Endothelial cell of umbilical vein (primary cell): ENCODE data around the gene MTARC1. TPM values are rescaled to one million over a fixed set of nuclear protein-coding genes. Genes with fewer than 3 reads are reported as not detected.

ENCODE experiments used
- BruUV-seq: library from RNA; stranded (reverse); fragments of 400-500 nt; replicated peaks from 2 replicates; lab custom pipeline; 2021; lab: Mats Ljungman, UMichigan
- CTCF ChIA-PET: fragments of 300-600, 350-600 bp; sonication (Branson Sonifier 250); formaldehyde crosslinking; loops from one replicate; lab custom pipeline; 2021; ENCODE audit warnings: antibody characterized with exemption, inconsistent platforms; lab: Charles Lee
- POLR2A ChIA-PET: fragments of 300-600, 350-600 bp; sonication (Branson Sonifier 250); formaldehyde crosslinking; loops from one replicate; lab custom pipeline; 2021; ENCODE audit warnings: antibody characterized with exemption, inconsistent platforms; lab: Charles Lee
- DNase-seq: peaks from one replicate; pipeline ENCODE4 v3.0.0-alpha.2; 2011; ENCODE audit warnings: low read depth, low spot score
- FAIRE-seq: peaks from 2 replicates; lab custom pipeline; 2011; peaks lifted over from hg19 to GRCh38; lab: Jason Lieb, UNC
- H2AFZ ChIP-seq: 2 replicates; pipeline ENCODE4 v1.6.0; 2012; ENCODE audit warnings: low read depth, low read length, control low read depth, inconsistent platforms
- H3K27ac ChIP-seq: 2 replicates; pipeline ENCODE4 v1.5.1; 2011; ENCODE audit warnings: low read depth, mild to moderate bottlenecking, control low read depth, low read length, moderate library complexity; ENCODE audit not compliant: insufficient read depth
- H3K27me3 ChIP-seq, 2 experiments: 2 replicates each; pipeline versions ENCODE4 v1.6.0 to v1.6.1; 2011; ENCODE audit warnings: low read length in 2 of 2, mixed read lengths in 1 of 2; ENCODE audit not compliant: control insufficient read depth in 2 of 2, insufficient read depth in 2 of 2
- H3K36me3 ChIP-seq, 2 experiments: 2 replicates in 1 of 2; 3 replicates in 1 of 2; pipeline ENCODE4 v1.5.1; 2011; ENCODE audit warnings: low read length in 2 of 2, mild to moderate bottlenecking in 1 of 2, moderate library complexity in 1 of 2; ENCODE audit not compliant: control insufficient read depth in 2 of 2, insufficient read depth in 2 of 2; ENCODE audit errors: extremely low read depth in 1 of 2
- H3K4me1 ChIP-seq: 3 replicates; pipeline ENCODE4 v1.5.1; 2011; ENCODE audit warnings: mild to moderate bottlenecking, low read length; ENCODE audit not compliant: control insufficient read depth, insufficient read depth; ENCODE audit errors: extremely low read depth
- H3K4me2 ChIP-seq: 2 replicates; pipeline ENCODE4 v1.6.1; 2011; ENCODE audit warnings: low read length, control low read depth, mixed read lengths; ENCODE audit not compliant: insufficient read depth
- H3K4me3 ChIP-seq, 3 experiments: fragments of 200-600 bp in 1 of 3; sonication (generic), shearing (Covaris generic) in 1 of 3; replicated peaks in 1 of 3; 2 replicates each; pipeline ENCODE4 v1.5.1; 2011 to 2016; ENCODE audit warnings: control low read depth in 3 of 3, low read length in 3 of 3, mild to moderate bottlenecking in 2 of 3, inconsistent platforms in 1 of 3, low read depth in 1 of 3, moderate library complexity in 1 of 3; ENCODE audit not compliant: insufficient read depth in 1 of 3
- H3K79me2 ChIP-seq: 2 replicates; pipeline ENCODE4 v1.6.0; 2012; ENCODE audit warnings: low read length, inconsistent platforms; ENCODE audit not compliant: control insufficient read depth, insufficient read depth
- H3K9ac ChIP-seq: replicated peaks from 2 replicates; pipeline ENCODE3; 2011; ENCODE audit warnings: low read length, control low read depth; ENCODE audit not compliant: insufficient read depth; ENCODE audit errors: extremely low read depth
- H3K9me1 ChIP-seq: replicated peaks from 3 replicates; pipeline ENCODE4 v1.6.0; 2011; ENCODE audit warnings: mild to moderate bottlenecking, low read length; ENCODE audit not compliant: control insufficient read depth, insufficient read depth; ENCODE audit errors: extremely low read depth
- H3K9me3 ChIP-seq: replicated peaks from 2 replicates; pipeline ENCODE4 v1.5.1; 2012; ENCODE audit warnings: low read length, inconsistent platforms; ENCODE audit not compliant: control insufficient read depth, insufficient read depth
- H4K20me1 ChIP-seq: replicated peaks from 2 replicates; pipeline ENCODE3; 2011; ENCODE audit warnings: mild to moderate bottlenecking, low read length; ENCODE audit not compliant: control insufficient read depth, insufficient read depth; ENCODE audit errors: extremely low read depth
- CTCF ChIP-seq, 2 donors: IDR thresholded peaks; 1 replicate in 1 of 2; 2 replicates in 1 of 2; pipeline ENCODE4 v1.5.1; 2011; ENCODE audit warnings: low read length in 2 of 2, mild to moderate bottlenecking in 2 of 2, moderate library complexity in 2 of 2, control low read depth in 1 of 2, inconsistent platforms in 1 of 2, low read depth in 1 of 2; ENCODE audit not compliant: insufficient read depth in 1 of 2; ENCODE audit errors: extremely low read depth in 1 of 2
- EZH2 ChIP-seq: IDR thresholded peaks from 2 replicates; pipeline ENCODE4 v1.6.1; 2012; ENCODE audit warnings: borderline replicate concordance, low read depth, mild to moderate bottlenecking, moderate library complexity, low read length, inconsistent platforms; ENCODE audit not compliant: severe bottlenecking
- FOS ChIP-seq: IDR thresholded peaks from 2 replicates; pipeline ENCODE4 v1.6.1; 2011; ENCODE audit warnings: mild to moderate bottlenecking, low read length, moderate library complexity, borderline replicate concordance; ENCODE audit not compliant: insufficient read depth
- JUN ChIP-seq: IDR thresholded peaks from 2 replicates; pipeline ENCODE4 v1.6.1; 2011; ENCODE audit warnings: borderline replicate concordance, low read depth; ENCODE audit not compliant: insufficient read length, insufficient read depth
- MAX ChIP-seq: IDR thresholded peaks from 2 replicates; pipeline ENCODE4 v1.6.1; 2011; ENCODE audit not compliant: insufficient read depth, insufficient read length
- MYC ChIP-seq: IDR thresholded peaks from one replicate; pipeline ENCODE4 v1.6.1; 2011; ENCODE audit warnings: mild to moderate bottlenecking, low read depth, low read length
- dilution Hi-C: fragments of 300-500 bp; cut with MboI; formaldehyde crosslinking; loops from one replicate; pipeline ENCODE4 v1.15.0; 2019; ENCODE audit warnings: low sequenced_read_pairs; ENCODE audit not compliant: extremely low pct_ligation_motif_present
- intact Hi-C: fragments of 100-400 bp; cut with micrococcal nuclease; formaldehyde crosslinking; loops from one replicate; pipeline ENCODE4 v1.10.0; 2022
- polyA plus RNA-seq, 4 experiments: library from polyadenylated mRNA; depleted of rRNA in 3 of 4; stranded (reverse) in 3 of 4; unstranded in 1 of 4; fragments of >200 nt; gene quantifications; 2 replicates each; pipeline versions ENCODE4 v1.2.1 to v1.2.3, GENCODE V29; 2011 to 2012; ENCODE audit warnings: missing spikeins in 1 of 4
- total RNA-seq: library from RNA; stranded (reverse); gene quantifications from 2 replicates; pipeline ENCODE4 v1.2.3, GENCODE V29; 2021

MTARC1 gene
- total and polyA plus RNA-seq, 2 donors (not counting 3 experiments of a cell fraction or from before 2014, with no cell fraction given): 0.43 to 3.5 TPM

- Histone ChIP-seq H3K27me3 (peaks cover 4 to 6% of the 10 kb centered on the region in 2 experiments), H2AFZ (no peak overlapping the region), H3K27ac (no peak overlapping the region), H3K9ac (no peak overlapping the region), H4K20me1 (no peaks in the 10 kb centered on the region), H3K9me3 (no peaks in the 10 kb centered on the region), H3K4me3 (no peak overlapping the region), H3K9me1 (no peaks in the 10 kb centered on the region), H3K36me3 (no peaks in the 10 kb centered on the region), H3K4me1 (peaks cover 8% of the 10 kb centered on the region), H3K79me2 (no peaks in the 10 kb centered on the region), H3K4me2 (no peak overlapping the region)
- ChIA-PET CTCF (interaction anchor here (0.6 to 2.2 kb wide), 3 partner anchors 16 to 622 kb away, joined by 3 to 6 read pairs (median 4); no protein-coding TSS in a partner anchor), POLR2A (no interaction called here)
- DNase-seq: no peak
- no TSS peak for BruUV-seq
- dilution Hi-C loops (no loop called here), intact Hi-C loops (loop anchor here (5.0 to 10.0 kb wide), 5 partner anchors 179 to 1359 kb away; no protein-coding TSS in a partner anchor)
- no peak for TF ChIP-seq MYC
- TF ChIP-seq CTCF (IDR thresholded peaks at IDR 0.05; ENCODE audit: extremely low read depth in 1 of 2, insufficient read depth in 1 of 2, low read depth in 1 of 2, low read length in 2 of 2): peak in 1 of 2 donors; percentile 6
- TF ChIP-seq FOS: no peak
- no peak for TF ChIP-seq EZH2
- no peak for TF ChIP-seq JUN
- TF ChIP-seq MAX: peak; percentile 55
- peak; percentile 15 for FAIRE-seq
Measured at GRCh38 chr1:220813013-220813412, 26.3 kb downstream of the MTARC1 start.
